Measurements from ENCODE around the gene ATAD1.

The ATAD1 gene

GRCh38 chr10:87816163-87816897 lies 1.7 kb downstream of the ATAD1 start:
- peaks cover 31% of the 10 kb centered on the region for H3K36me3 ChIP-seq (ENCODE audit: insufficient read depth, low read length)
- TF ChIP-seq CTCF (IDR thresholded peaks at IDR 0.05; ENCODE audit: borderline replicate concordance, extremely low read depth, low read length, poor library complexity, severe bottlenecking) (no peak), EZH2 (IDR thresholded peaks at IDR 0.05; ENCODE audit: borderline replicate concordance, low read depth, low read length, severe bottlenecking) (no peak)
- no peaks in the 10 kb centered on the region for H3K9me3 ChIP-seq (ENCODE audit: insufficient read depth, low read length, severe bottlenecking)
- peak overlapping the region; percentile 97 for H3K4me2 ChIP-seq (ENCODE audit: insufficient read depth, low read length)
- peaks cover 47% of the 10 kb centered on the region for H3K4me1 ChIP-seq (ENCODE audit: insufficient read depth, low read length)
- H4K20me1 ChIP-seq (ENCODE audit: insufficient read depth, low read length) = peaks cover 24% of the 10 kb centered on the region
- ATAC-seq (ENCODE audit: insufficient read depth, low read depth) = no peak
- no peak overlapping the region for H2AFZ ChIP-seq (ENCODE audit: low read depth, low read length)
- peak overlapping the region; percentile 91; the same call in 1 of the 2 replicates for H3K27ac ChIP-seq (ENCODE audit: low read length)
- no peaks in the 10 kb centered on the region for H3K27me3 ChIP-seq (ENCODE audit: insufficient read depth, low read length, poor library complexity)
- peak overlapping the region; percentile 93 to 96; a peak in 3 of 4 replicates for H3K4me3 ChIP-seq (ENCODE audit: low read depth in 1 of 2, low read length in 2 of 2)
- no peak for DNase-seq
- H3K9ac ChIP-seq (ENCODE audit: low read depth, low read length) = peak overlapping the region; percentile 89
- peaks cover 67% of the 10 kb centered on the region for H3K79me2 ChIP-seq (ENCODE audit: insufficient read depth, low read length)

- ATAC-seq (ENCODE audit: insufficient read depth, low read depth) (no peak), DNase-seq (no peak)
- Histone ChIP-seq H3K9ac (ENCODE audit: low read depth, low read length) (no peak overlapping the region), H3K4me2 (ENCODE audit: insufficient read depth, low read length) (no peak overlapping the region), H2AFZ (ENCODE audit: low read depth, low read length) (no peak overlapping the region), H3K4me3 (ENCODE audit: low read depth in 1 of 2, low read length in 2 of 2) (no peak overlapping the region), H3K36me3 (ENCODE audit: insufficient read depth, low read length) (peaks cover 91% of the 10 kb centered on the region), H3K9me3 (ENCODE audit: insufficient read depth, low read length, severe bottlenecking) (peaks cover 50% of the 10 kb centered on the region), H3K27ac (ENCODE audit: low read length) (no peak overlapping the region), H3K27me3 (ENCODE audit: insufficient read depth, low read length, poor library complexity) (no peaks in the 10 kb centered on the region), H3K79me2 (ENCODE audit: insufficient read depth, low read length) (peaks cover 90% of the 10 kb centered on the region), H4K20me1 (ENCODE audit: insufficient read depth, low read length) (no peaks in the 10 kb centered on the region), H3K4me1 (ENCODE audit: insufficient read depth, low read length) (no peaks in the 10 kb centered on the region)
- no peak for TF ChIP-seq EZH2 (IDR thresholded peaks at IDR 0.05; ENCODE audit: borderline replicate concordance, low read depth, low read length, severe bottlenecking)
- TF ChIP-seq CTCF (IDR thresholded peaks at IDR 0.05; ENCODE audit: borderline replicate concordance, extremely low read depth, low read length, poor library complexity, severe bottlenecking) = no peak
These were observed 13.0 kb downstream of the ATAD1 start for GRCh38 chr10:87804939-87805569.

GRCh38 chr10:87803831-87804230 lies 14.2 kb downstream of the ATAD1 start:
- H2AFZ ChIP-seq (ENCODE audit: low read depth, low read length) = no peak overlapping the region
- H3K27me3 ChIP-seq (ENCODE audit: insufficient read depth, low read length, poor library complexity) = no peaks in the 10 kb centered on the region
- DNase-seq (no peak), ATAC-seq (ENCODE audit: insufficient read depth, low read depth) (no peak)
- H3K9ac ChIP-seq (ENCODE audit: low read depth, low read length) = no peak overlapping the region
- no peak overlapping the region for H3K4me3 ChIP-seq (ENCODE audit: low read depth in 1 of 2, low read length in 2 of 2)
- H3K9me3 ChIP-seq (ENCODE audit: insufficient read depth, low read length, severe bottlenecking) = peaks cover 47% of the 10 kb centered on the region
- peaks cover 91% of the 10 kb centered on the region for H3K36me3 ChIP-seq (ENCODE audit: insufficient read depth, low read length)
- H4K20me1 ChIP-seq (ENCODE audit: insufficient read depth, low read length) = no peaks in the 10 kb centered on the region
- peaks cover 87% of the 10 kb centered on the region for H3K79me2 ChIP-seq (ENCODE audit: insufficient read depth, low read length)
- TF ChIP-seq EZH2 (IDR thresholded peaks at IDR 0.05; ENCODE audit: borderline replicate concordance, low read depth, low read length, severe bottlenecking) = no peak
- no peak for TF ChIP-seq CTCF (IDR thresholded peaks at IDR 0.05; ENCODE audit: borderline replicate concordance, extremely low read depth, low read length, poor library complexity, severe bottlenecking)
- H3K4me1 ChIP-seq (ENCODE audit: insufficient read depth, low read length) = no peaks in the 10 kb centered on the region
- no peak overlapping the region for H3K4me2 ChIP-seq (ENCODE audit: insufficient read depth, low read length)
- H3K27ac ChIP-seq (ENCODE audit: low read length) = no peak overlapping the region
